Thoracic aorta (tissue), 2 donors: ENCODE data around the gene NPAP1. TPM values are rescaled to one million over a fixed set of nuclear protein-coding genes. Genes with fewer than 3 reads are reported as not detected.

ENCODE experiments used
- ATAC-seq: fragments of 150-250 bp; one replicate; pipeline ENCODE4 v1.8.0; 2017; ENCODE audit warnings: low read depth; ENCODE audit not compliant: insufficient number of reproducible peaks, low FRiP score
- DNase-seq: peaks from one replicate; pipeline ENCODE4 v3.0.0-alpha.2; 2020; ENCODE audit warnings: low spot score
- H3K27ac ChIP-seq, 2 donors: fragments of 200-600 bp; sonication (generic); 1 replicate in 1 of 2; 2 replicates in 1 of 2; pipeline ENCODE4 v1.5.1; 2016; ENCODE audit warnings: mild to moderate bottlenecking in 2 of 2, moderate library complexity in 2 of 2
- H3K27me3 ChIP-seq: fragments of 200-600 bp; sonication (generic); replicated peaks from 2 replicates; pipeline ENCODE4 v1.6.0; 2016; ENCODE audit warnings: mild to moderate bottlenecking; ENCODE audit not compliant: insufficient read depth
- H3K36me3 ChIP-seq: fragments of 200-600 bp; sonication (generic); one replicate; pipeline ENCODE4 v1.5.1; 2016
- H3K4me1 ChIP-seq, 2 donors: fragments of 200-600 bp; sonication (generic); 1 replicate in 1 of 2; 2 replicates in 1 of 2; pipeline versions ENCODE4 v1.5.1 to v1.6.0; 2016; ENCODE audit warnings: low read depth in 2 of 2, mild to moderate bottlenecking in 1 of 2; ENCODE audit not compliant: control insufficient read depth in 1 of 2
- H3K4me3 ChIP-seq: fragments of 200-600 bp; sonication (generic); 2 replicates; pipeline ENCODE4 v1.5.1; 2016; ENCODE audit warnings: mild to moderate bottlenecking
- H3K9me3 ChIP-seq: fragments of 200-600 bp; sonication (generic); 2 replicates; pipeline ENCODE4 v1.5.1; 2016
- total RNA-seq, 2 donors: library from RNA; depleted of rRNA; stranded (reverse); fragments of >200 nt; gene quantifications; one replicate each; pipeline versions ENCODE4 v1.1.0 to v1.2.3, GENCODE V29; 2016
- TF ChIP-seq, protein P1 (sequence below): fragments of 200-600 bp; sonication (generic); IDR thresholded peaks from one replicate; pipeline ENCODE4 v1.5.1; 2019; ENCODE audit warnings: antibody characterized with exemption

NPAP1 gene
- total RNA-seq, 2 donors from 2014 or later = not detected

GRCh38 chr15:24684313-24684712, 8.7 kb downstream of the NPAP1 start:
- DNase-seq (no peak), ATAC-seq (no peak)
- TF ChIP-seq, protein P1, sequence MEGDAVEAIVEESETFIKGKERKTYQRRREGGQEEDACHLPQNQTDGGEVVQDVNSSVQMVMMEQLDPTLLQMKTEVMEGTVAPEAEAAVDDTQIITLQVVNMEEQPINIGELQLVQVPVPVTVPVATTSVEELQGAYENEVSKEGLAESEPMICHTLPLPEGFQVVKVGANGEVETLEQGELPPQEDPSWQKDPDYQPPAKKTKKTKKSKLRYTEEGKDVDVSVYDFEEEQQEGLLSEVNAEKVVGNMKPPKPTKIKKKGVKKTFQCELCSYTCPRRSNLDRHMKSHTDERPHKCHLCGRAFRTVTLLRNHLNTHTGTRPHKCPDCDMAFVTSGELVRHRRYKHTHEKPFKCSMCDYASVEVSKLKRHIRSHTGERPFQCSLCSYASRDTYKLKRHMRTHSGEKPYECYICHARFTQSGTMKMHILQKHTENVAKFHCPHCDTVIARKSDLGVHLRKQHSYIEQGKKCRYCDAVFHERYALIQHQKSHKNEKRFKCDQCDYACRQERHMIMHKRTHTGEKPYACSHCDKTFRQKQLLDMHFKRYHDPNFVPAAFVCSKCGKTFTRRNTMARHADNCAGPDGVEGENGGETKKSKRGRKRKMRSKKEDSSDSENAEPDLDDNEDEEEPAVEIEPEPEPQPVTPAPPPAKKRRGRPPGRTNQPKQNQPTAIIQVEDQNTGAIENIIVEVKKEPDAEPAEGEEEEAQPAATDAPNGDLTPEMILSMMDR = no peak
- H3K4me3 ChIP-seq = no peak overlapping the region
- H3K36me3 ChIP-seq = no peaks in the 10 kb centered on the region
- H3K27me3 ChIP-seq = no peaks in the 10 kb centered on the region
- H3K4me1 ChIP-seq = peaks cover 0 to 8% of the 10 kb centered on the region in 2 donors
- H3K9me3 ChIP-seq = no peaks in the 10 kb centered on the region
- H3K27ac ChIP-seq = no peak overlapping the region

DNA sequence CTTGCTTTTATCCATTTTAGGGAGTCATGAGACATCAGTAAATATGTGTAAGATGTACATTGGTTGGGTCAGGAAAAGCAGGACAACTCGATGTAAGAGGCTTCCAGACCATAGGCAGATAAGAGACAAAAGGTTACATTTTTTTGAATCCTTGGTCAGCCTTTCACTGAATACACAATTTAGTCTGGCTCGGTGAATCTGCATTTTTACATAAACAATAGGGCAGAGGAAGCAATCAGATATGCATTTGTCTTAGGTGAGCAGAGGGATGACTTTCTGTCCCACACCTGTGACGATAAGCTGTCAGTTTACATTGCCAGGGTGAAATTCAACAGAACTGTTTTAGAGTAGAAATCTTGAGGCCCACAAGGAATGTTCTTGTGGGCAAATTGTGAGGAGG, 20.6 kb downstream of the NPAP1 start:
- no peaks in the 10 kb centered on the region for H3K27me3 ChIP-seq

DNA sequence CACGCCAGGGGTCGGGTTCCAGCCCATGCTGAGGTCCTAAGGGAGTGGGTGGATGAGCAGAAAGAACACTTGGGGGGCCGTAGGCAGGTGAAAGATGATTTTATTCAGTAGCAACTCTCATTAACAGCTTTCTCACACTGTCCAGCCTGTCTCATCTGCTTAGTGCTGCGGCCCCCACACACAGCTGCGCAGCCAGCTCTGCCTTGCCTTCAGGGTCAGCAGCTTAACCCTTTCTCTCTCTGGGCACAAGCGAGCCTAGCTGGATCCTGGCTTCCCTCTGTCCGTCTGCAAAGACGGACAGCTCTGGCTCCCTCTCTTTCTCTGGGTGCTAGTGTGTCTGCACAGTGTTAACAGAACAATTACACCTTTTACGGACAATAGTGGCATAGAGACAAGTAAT, 21.3 kb downstream of the NPAP1 start:
- Histone ChIP-seq H3K27ac (no peak overlapping the region), H3K4me1 (no peaks in the 10 kb centered on the region), H3K4me3 (no peak overlapping the region), H3K9me3 (no peaks in the 10 kb centered on the region), H3K36me3 (no peaks in the 10 kb centered on the region), H3K27me3 (no peaks in the 10 kb centered on the region)
- no peak for DNase-seq
- TF ChIP-seq, protein P1 = no peak
- ATAC-seq = no peak

More for the DNA sequence above, 20.6 kb downstream of the NPAP1 start:
- DNase-seq (no peak), ATAC-seq (no peak)
- TF ChIP-seq, protein P1 = no peak
- H3K9me3 ChIP-seq = no peaks in the 10 kb centered on the region
- H3K4me3 ChIP-seq = no peak overlapping the region
- H3K27ac ChIP-seq = no peak overlapping the region
- no peaks in the 10 kb centered on the region for H3K36me3 ChIP-seq
- H3K4me1 ChIP-seq = no peaks in the 10 kb centered on the region

DNA sequence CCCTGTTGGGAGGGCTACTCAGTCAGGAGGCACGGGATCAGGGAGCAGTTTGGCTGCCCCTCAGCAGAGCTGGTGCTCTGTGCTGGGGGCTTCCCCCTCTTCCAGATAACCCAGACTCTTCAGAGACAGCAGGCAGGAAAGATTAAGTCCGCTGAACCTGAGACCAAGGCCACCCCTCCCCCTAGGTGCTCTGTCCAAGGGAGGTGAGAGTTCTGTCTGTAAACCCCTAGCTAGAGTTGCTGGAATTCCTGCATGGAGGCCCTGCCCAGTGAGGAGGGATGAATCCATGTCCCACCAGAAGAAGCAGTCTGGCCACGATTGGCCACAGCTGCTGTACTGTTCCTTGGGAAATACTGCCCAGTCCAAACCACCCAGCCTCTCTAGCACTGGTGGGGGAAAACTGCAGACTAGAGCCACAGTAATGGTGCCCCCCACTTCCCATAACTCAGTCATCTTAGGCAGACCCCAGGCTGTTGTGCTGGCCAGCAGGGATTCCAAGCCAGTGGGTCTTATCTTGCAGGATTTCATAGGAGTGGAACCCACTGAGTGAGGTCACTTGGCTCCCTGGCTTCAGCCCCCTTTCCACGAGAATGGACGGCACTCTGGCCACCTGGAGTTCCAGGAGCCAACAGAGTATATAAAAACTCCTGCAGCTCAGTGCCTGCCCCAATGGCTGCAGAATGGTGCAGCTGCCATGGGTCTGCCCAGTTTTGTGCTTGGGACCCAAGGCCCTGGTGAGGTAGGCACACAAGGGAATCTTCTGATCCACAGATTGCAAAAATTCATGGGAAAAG, 42.9 kb downstream of the NPAP1 start:
- TF ChIP-seq, protein P1 = no peak
- Histone ChIP-seq H3K36me3 (no peaks in the 10 kb centered on the region), H3K4me3 (no peak overlapping the region), H3K4me1 (no peaks in the 10 kb centered on the region), H3K27ac (no peak overlapping the region), H3K9me3 (no peaks in the 10 kb centered on the region), H3K27me3 (no peaks in the 10 kb centered on the region)
- DNase-seq (no peak), ATAC-seq (no peak)

- Histone ChIP-seq H3K27me3 (no peaks in the 10 kb centered on the region), H3K36me3 (no peaks in the 10 kb centered on the region), H3K4me1 (no peaks in the 10 kb centered on the region), H3K4me3 (no peak overlapping the region), H3K27ac (no peak overlapping the region), H3K9me3 (no peaks in the 10 kb centered on the region)
- ATAC-seq (no peak), DNase-seq (no peak)
- TF ChIP-seq, protein P1 = no peak
Observed at GRCh38 chr15:24729760-24730159, 54.2 kb downstream of the NPAP1 start.
